Colonic mucosa (tissue), 4 donors: Measurements from ENCODE around the gene KDELR3. TPM values are rescaled to one million over a fixed set of nuclear protein-coding genes. Genes with fewer than 3 reads are reported as not detected.

Experiments
- DNase-seq: peaks from one replicate; pipeline ENCODE4 v3.0.0-alpha.2; 2020
- H3K27ac ChIP-seq: fragments of 200-600 bp; one replicate; pipeline ENCODE4 v1.8.0; 2021
- H3K27me3 ChIP-seq: fragments of 200-600 bp; one replicate; pipeline ENCODE4 v1.8.0; 2021
- H3K36me3 ChIP-seq: fragments of 200-600 bp; one replicate; pipeline ENCODE4 v1.8.0; 2021
- H3K4me1 ChIP-seq: fragments of 200-600 bp; one replicate; pipeline ENCODE4 v1.8.0; 2021; ENCODE audit warnings: mild to moderate bottlenecking
- H3K4me3 ChIP-seq: fragments of 200-600 bp; one replicate; pipeline ENCODE4 v1.8.0; 2021
- H3K9ac ChIP-seq, 2 donors: one replicate each; pipeline ENCODE4 v1.7.0; 2013; ENCODE audit warnings: control low read depth in 2 of 2, low read depth in 2 of 2, low read length in 2 of 2
- H3K9me3 ChIP-seq: fragments of 200-600 bp; one replicate; pipeline ENCODE4 v1.8.0; 2021
- CTCF ChIP-seq: fragments of 200-600 bp; IDR thresholded peaks from one replicate; pipeline ENCODE4 v1.8.0; 2022; ENCODE audit warnings: antibody characterized with exemption, mild to moderate bottlenecking
- intact Hi-C: fragments of 100-400 bp; cut with DNase I; formaldehyde crosslinking; loops from one replicate; pipeline ENCODE4 v1.14.1; 2022
- total RNA-seq, 2 donors: library from RNA; stranded (reverse); fragmentation: NEBNext Ultra II Directional in 1 of 2; extraction: Animal tissue kit (Norgen Biotek cat#: 25700) in 1 of 2; gene quantifications; one replicate each; pipeline ENCODE4 v1.2.1, GENCODE V29; 2021
- donor health status: healthy.
- donor health status: DM: no; HTN: no; CAD: no.
- donor health status: DM: no; HTN: no; CAD: no.

KDELR3 gene
- total RNA-seq, 2 donors from 2014 or later: 26.7 to 29.1 TPM

GRCh38 chr22:38437416-38437815 is 30.5 kb upstream of the KDELR3 start:
- TF ChIP-seq CTCF: no peak
- H3K4me3 ChIP-seq: no peak overlapping the region
- no peaks in the 10 kb centered on the region for H3K4me1 ChIP-seq
- intact Hi-C loops: no loop called here
- H3K9me3 ChIP-seq: no peaks in the 10 kb centered on the region
- DNase-seq: no peak
- H3K27me3 ChIP-seq: no peaks in the 10 kb centered on the region
- no peak overlapping the region for H3K9ac ChIP-seq
- no peaks in the 10 kb centered on the region for H3K36me3 ChIP-seq
- no peak overlapping the region for H3K27ac ChIP-seq

- TF ChIP-seq CTCF: no peak
- no peak for DNase-seq
- H3K36me3 ChIP-seq: no peaks in the 10 kb centered on the region
- H3K4me1 ChIP-seq: no peaks in the 10 kb centered on the region
- no peaks in the 10 kb centered on the region for H3K27me3 ChIP-seq
- H3K4me3 ChIP-seq: no peak overlapping the region
- intact Hi-C loops: no loop called here
- H3K9me3 ChIP-seq: no peaks in the 10 kb centered on the region
- no peak overlapping the region for H3K9ac ChIP-seq
- H3K27ac ChIP-seq: no peak overlapping the region
These were observed 27.0 kb upstream of the KDELR3 start for GRCh38 chr22:38440747-38441350.

- Histone ChIP-seq H3K4me1 (no peaks in the 10 kb centered on the region), H3K4me3 (no peak overlapping the region), H3K9me3 (no peaks in the 10 kb centered on the region), H3K9ac (no peak overlapping the region), H3K27me3 (no peaks in the 10 kb centered on the region), H3K27ac (no peak overlapping the region), H3K36me3 (no peaks in the 10 kb centered on the region)
- DNase-seq: no peak
- TF ChIP-seq CTCF: no peak
- intact Hi-C loops: no loop called here
These were observed 26.1 kb upstream of the KDELR3 start for GRCh38 chr22:38441620-38442287.

- Histone ChIP-seq H3K27me3 (no peaks in the 10 kb centered on the region), H3K4me1 (no peaks in the 10 kb centered on the region), H3K27ac (no peak overlapping the region), H3K9me3 (no peaks in the 10 kb centered on the region), H3K9ac (no peak overlapping the region), H3K4me3 (no peak overlapping the region), H3K36me3 (no peaks in the 10 kb centered on the region)
- no peak for TF ChIP-seq CTCF
- intact Hi-C loops: no loop called here
- no peak for DNase-seq
These were observed 24.8 kb upstream of the KDELR3 start for GRCh38 chr22:38442967-38443627.

GRCh38 chr22:38443628-38444521 is 24.0 kb upstream of the KDELR3 start:
- H3K4me1 ChIP-seq: no peaks in the 10 kb centered on the region
- H3K9me3 ChIP-seq: no peaks in the 10 kb centered on the region
- H3K36me3 ChIP-seq: no peaks in the 10 kb centered on the region
- TF ChIP-seq CTCF: no peak
- H3K4me3 ChIP-seq: no peak overlapping the region
- DNase-seq: no peak
- intact Hi-C loops: no loop called here
- no peaks in the 10 kb centered on the region for H3K27me3 ChIP-seq
- H3K27ac ChIP-seq: no peak overlapping the region
- H3K9ac ChIP-seq: no peak overlapping the region
